Immature natural killer cell (primary cell): ENCODE results near the gene TUBA3E. TPM values are rescaled to one million over a fixed set of nuclear protein-coding genes. Genes with fewer than 3 reads are reported as not detected.
A peak's percentile ranks its signal among the peaks of the same experiment; 100 is the strongest.
"Not testable (repeated sequence)": the region's sequence is repeated elsewhere in the genome, so short reads cannot be mapped to it uniquely, and the experiment has no call there.

ENCODE experiments used
- DNase-seq, 3 donors: peaks; one replicate each; pipeline ENCODE4 v3.0.0; 2022; ENCODE audit warnings: mixed read lengths in 1 of 3
- H3K27ac Mint-ChIP-seq, 6 donors: one replicate each; pipeline ENCODE4 v1.8.0; 2020; ENCODE audit warnings: mixed read lengths in 6 of 6, mild to moderate bottlenecking in 5 of 6, inconsistent platforms in 4 of 6, moderate library complexity in 3 of 6
- H3K27me3 Mint-ChIP-seq, 3 donors: one replicate each; pipeline ENCODE4 v1.8.0; 2020 to 2021; ENCODE audit warnings: low read depth in 3 of 3, mild to moderate bottlenecking in 3 of 3, mixed read lengths in 3 of 3, moderate library complexity in 3 of 3, inconsistent platforms in 1 of 3
- H3K36me3 Mint-ChIP-seq, 3 donors: one replicate each; pipeline ENCODE4 v1.8.0; 2020; ENCODE audit warnings: mixed read lengths in 3 of 3, inconsistent platforms in 2 of 3, mild to moderate bottlenecking in 2 of 3
- H3K4me1 Mint-ChIP-seq, 2 donors: one replicate each; pipeline ENCODE4 v1.8.0; 2020; ENCODE audit warnings: inconsistent platforms in 2 of 2, mild to moderate bottlenecking in 2 of 2, mixed read lengths in 2 of 2, moderate library complexity in 1 of 2
- H3K4me3 Mint-ChIP-seq, 5 donors: one replicate each; pipeline ENCODE4 v1.8.0; 2020; ENCODE audit warnings: mild to moderate bottlenecking in 5 of 5, mixed read lengths in 5 of 5, inconsistent platforms in 3 of 5, moderate library complexity in 3 of 5
- H3K9me3 Mint-ChIP-seq, 6 donors: one replicate each; pipeline ENCODE4 v1.8.0; 2020; ENCODE audit warnings: mild to moderate bottlenecking in 6 of 6, mixed read lengths in 6 of 6, inconsistent platforms in 4 of 6, moderate library complexity in 3 of 6
- polyA plus RNA-seq, 3 donors: library from polyadenylated mRNA; unstranded; fragments of 300-500 nt; fragmentation: Illumina TruSeq; gene quantifications; one replicate each; pipeline ENCODE4 v1.2.3, GENCODE V29; 2021

TUBA3E gene
- polyA plus RNA-seq, 3 donors from 2014 or later: not detected

DNA sequence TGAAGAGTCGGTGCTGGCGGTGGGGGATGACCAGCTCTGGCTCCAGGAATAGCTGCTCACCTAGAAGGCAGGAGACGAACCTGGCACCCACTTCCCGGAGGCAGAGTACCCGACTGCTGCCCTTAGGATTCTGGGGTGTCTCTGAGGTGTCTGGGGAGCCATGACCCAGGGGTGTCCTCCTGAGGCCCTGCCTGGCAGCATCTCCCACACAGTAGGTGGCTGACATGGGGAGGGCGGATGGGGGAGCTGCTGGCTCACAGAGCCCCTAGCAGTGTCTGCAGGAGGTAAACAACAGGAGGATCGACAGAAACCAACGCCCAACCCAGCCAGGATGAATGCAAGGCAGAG is 43.8 kb downstream of the TUBA3E start:
- peaks cover 17 to 18% of the 10 kb centered on the region in 2 donors for H3K4me1 Mint-ChIP-seq
- not testable (repeated sequence) for H3K27ac Mint-ChIP-seq, H3K9me3 Mint-ChIP-seq, DNase-seq, H3K4me3 Mint-ChIP-seq, H3K36me3 Mint-ChIP-seq, H3K27me3 Mint-ChIP-seq

DNA sequence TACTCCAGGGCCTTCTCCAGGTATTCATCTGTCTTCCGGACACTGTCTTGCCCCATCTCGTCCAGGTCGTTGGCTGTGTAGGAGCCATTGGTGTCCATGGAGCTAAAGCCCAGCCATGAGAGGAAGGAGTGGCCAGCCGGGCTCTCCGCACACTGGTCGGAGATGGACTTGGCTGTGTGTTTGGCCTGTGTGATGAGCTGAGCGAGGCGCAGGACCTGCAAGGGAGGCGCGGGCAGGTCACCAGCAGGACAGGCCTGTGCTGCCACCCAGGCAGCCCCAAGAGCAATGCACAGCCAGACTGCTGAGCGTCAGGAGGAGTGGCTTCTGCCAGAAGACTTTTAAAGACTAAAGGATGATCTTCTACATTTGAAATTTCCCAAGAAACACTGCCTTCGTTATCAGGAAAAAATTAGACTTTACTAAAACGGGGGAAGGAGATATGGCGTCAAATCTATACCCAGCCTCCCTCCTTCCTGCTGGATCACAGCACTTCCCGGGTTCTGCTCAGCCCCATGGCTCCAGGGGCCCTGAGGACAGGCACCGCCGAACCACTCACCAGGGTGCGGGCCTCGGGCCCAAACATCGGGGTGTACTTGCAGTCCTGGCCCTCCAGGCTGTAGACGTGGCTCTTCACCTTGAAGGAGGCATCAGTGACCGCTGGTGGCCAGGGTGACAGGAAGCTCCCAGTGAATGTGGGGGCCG is 44.4 kb downstream of the TUBA3E start:
- not testable (repeated sequence) for DNase-seq, H3K27me3 Mint-ChIP-seq, H3K27ac Mint-ChIP-seq, H3K36me3 Mint-ChIP-seq, H3K4me3 Mint-ChIP-seq, H3K9me3 Mint-ChIP-seq
- H3K4me1 Mint-ChIP-seq: peaks cover 16 to 17% of the 10 kb centered on the region in 2 donors

DNA sequence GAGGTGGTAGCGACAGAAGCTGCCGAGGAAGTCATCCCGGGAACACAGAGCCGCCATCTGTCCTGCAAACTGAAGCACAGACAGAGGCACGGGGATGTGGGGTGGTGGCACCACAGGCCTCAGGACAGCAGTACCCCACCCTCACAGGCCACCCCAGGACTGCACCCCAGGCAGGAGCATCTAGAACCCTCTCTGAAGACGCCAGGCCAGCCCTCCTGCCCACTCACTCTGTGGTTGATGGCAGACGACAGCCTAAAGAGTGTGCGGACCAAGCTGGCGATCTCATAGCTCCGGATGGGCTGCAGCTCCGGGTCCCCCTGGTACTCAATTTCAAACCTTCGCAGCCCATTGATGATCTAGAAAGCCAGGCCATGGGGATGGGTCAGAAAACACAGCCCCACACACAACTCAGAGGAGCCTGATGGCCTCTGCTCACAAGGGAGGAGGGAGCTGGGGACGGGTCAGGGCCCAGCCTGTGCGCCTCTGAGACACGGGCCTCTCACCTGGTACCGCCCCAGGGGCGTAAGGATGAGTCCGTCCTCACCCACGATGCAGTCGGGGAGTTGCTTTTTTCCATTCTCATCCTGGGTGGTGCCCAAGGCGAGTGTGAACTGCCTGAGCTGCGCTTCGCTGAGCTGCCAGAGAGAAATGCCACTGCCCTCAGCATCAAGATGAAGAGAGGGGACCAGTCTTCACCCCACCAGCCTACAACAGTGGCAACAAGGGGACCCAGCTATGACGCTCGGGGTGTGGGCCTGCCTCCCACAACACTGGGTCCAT is 45.2 kb downstream of the TUBA3E start:
- Mint-ChIP-seq H3K27me3 (peaks cover under 1 to 5% (median 1%) of the 10 kb centered on the region in 3 donors), H3K4me3 (no peak overlapping the region), H3K9me3 (no peaks in the 10 kb centered on the region), H3K4me1 (peaks cover 7 to 8% of the 10 kb centered on the region in 2 donors), H3K36me3 (peaks cover 0 to 4% (median 0%) of the 10 kb centered on the region in 3 donors), H3K27ac (no peak overlapping the region)
- DNase-seq: no peak

DNA sequence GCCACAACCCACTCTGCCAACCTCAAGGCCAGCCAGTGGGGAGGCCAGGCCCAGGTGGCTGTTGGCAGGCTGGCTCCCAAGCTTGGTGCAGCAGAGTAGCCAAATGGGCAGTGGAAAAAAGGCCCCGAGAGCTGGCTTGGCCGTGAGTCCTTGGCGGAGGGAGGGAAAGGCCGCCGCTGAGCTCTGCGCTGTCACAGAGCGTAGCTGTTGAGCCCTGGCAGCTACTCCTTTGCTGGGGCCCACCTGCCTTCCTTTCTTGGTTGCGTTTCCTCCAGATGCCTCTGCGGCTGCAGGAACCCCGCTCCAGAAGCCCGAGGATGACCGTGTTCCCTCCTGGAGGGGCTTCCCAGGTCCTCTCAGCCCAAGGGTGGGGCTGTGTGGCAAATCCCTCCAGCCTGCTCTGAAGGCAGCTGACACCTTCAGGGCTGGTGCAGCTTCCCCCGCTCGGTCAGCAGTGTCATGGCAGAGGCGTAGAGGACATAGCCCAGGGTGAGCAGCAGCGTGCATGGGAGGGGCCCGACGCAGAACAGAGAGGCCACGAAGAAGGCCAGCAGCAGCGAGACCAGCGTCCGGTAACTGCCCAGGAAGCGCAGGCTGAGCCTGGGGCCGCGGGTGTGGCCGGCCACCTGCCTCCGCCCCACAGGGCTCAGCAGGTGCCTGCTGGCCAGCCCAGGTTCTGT is 46.0 kb downstream of the TUBA3E start:
- H3K9me3 Mint-ChIP-seq, H3K27me3 Mint-ChIP-seq, H3K4me3 Mint-ChIP-seq, H3K36me3 Mint-ChIP-seq, DNase-seq, H3K27ac Mint-ChIP-seq, H3K4me1 Mint-ChIP-seq: not testable (repeated sequence)

DNA sequence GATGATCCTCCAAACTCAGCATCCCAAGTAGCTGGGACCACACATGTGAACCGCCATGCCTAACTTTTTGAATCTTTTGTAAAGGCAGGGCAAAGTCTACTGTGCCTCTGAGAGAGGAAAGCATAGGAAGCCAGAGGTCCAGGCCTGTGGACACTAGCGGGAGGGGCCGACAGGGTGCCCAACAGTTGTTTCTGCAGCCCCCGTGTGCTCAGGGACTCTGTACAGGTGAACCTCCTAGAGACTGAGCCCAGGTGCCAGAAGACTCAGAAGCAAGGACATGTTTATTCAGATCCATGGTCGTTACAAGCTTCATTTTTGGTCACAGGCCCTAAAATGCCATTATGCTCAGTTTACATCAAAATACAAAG is 47.1 kb downstream of the TUBA3E start:
- not testable (repeated sequence) for H3K4me3 Mint-ChIP-seq, H3K27ac Mint-ChIP-seq, H3K27me3 Mint-ChIP-seq, H3K36me3 Mint-ChIP-seq, H3K9me3 Mint-ChIP-seq, H3K4me1 Mint-ChIP-seq, DNase-seq

DNA sequence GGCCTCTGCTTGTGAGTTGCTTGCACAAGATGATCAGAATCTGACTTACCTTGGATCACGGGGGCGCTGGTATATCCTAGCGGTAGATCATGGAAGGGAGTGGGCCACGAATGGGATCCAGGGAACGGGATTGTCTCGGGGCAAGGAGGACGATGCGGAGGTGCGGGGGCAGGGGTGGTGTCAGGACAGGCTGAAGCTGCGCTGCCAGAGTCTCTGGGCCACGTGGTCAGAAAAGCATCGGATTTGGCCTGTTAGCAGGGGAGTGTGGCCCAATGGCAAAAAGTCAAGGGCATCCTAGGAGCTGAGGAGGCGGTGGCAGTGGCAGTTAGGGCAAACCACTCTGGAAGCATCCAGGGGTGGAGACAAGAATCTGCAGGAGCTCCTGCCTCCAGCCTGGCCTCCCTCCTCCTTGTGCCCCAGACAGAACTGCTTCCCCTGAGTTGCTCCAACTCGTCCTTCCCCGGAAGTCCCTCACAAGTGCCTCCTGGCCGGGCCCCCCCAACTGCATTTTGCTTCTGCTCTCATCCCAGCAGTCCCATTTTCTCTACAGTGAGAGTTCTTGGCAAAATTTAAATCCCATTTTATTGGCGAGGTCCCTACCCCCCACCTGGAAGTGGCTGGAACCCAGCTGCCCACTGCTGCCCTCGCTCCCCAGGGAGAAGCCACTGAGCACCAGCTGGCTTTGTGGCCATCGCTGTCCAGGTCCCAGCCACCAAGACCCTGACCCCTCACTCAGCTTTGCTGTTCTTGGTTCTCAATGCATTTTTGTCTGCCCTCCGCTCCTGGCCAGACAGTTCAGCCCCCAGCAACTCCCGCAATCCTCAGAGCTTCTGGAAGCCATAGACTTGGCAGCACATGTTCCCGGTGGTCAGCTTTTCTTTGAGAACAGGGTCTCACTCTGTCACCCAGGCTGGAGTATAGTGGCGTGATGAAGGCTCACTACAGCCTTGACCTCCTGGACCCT is 47.8 kb downstream of the TUBA3E start:
- DNase-seq: no peak
- Mint-ChIP-seq H3K4me1 (no peaks in the 10 kb centered on the region), H3K27ac (peak overlapping the region in 1 of 6 donors; percentile 5), H3K36me3 (peaks cover 0 to 4% (median 0%) of the 10 kb centered on the region in 3 donors), H3K9me3 (no peaks in the 10 kb centered on the region), H3K27me3 (peaks cover 3 to 7% (median 4%) of the 10 kb centered on the region in 3 donors), H3K4me3 (no peak overlapping the region)

DNA sequence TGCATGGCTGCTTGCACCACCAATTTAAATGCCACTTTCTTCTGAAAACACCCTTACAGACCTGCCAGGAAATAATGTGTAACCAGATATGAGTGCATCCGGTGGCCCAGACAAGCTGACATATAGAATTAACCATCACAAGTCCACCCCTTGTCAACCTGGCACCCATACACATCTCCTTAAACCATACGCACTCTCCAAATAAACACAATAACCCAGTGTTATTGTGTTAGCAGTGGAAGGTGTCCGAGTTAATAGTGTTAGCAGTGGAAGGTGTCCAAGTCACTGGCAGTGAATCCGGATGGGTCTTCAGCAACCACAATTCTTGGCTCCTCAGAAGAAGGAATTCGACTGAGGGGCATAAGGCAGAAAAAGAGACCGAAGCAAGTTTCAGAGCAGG is 49.7 kb downstream of the TUBA3E start:
- not testable (repeated sequence) for H3K9me3 Mint-ChIP-seq, H3K4me3 Mint-ChIP-seq, H3K36me3 Mint-ChIP-seq, H3K4me1 Mint-ChIP-seq, DNase-seq, H3K27me3 Mint-ChIP-seq
- H3K27ac Mint-ChIP-seq: peak overlapping the region in 1 of 6 donors; percentile 57

DNA sequence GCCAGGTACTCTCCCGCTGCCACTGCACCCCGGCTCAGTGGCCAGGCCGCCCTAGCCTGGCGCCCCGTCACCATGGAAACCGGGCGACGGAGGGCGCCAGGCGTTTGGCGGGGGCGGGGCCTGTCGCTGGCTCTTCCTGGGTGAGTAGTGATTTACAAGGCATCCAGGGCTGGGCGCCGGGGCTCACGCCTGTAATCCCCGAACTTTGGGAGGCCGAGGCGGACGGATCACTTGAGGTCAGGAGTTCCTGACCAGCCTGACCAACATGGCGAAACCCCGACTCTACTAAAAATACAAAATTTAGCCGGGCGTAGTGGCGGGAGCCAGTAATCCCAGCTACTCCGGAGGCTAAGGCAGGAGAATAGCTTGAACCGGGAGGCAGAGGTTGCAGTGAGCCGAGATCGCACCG is 53.2 kb downstream of the TUBA3E start, which contains the start of gene CCDC74B:
Gene CCDC74B, minus strand, starts transcription at position 107 of the 409 bp plus-strand sequence. CDS start 116 bp downstream, outside the sequence.
- Mint-ChIP-seq H3K27ac (peak within 1 kb of the TSS in 3 of 6 donors; percentile 26 to 75 (median 50)), H3K27me3 (peaks cover 3 to 11% (median 7%) of the 10 kb centered on the region in 3 donors), H3K4me3 (peak within 1 kb of the TSS; percentile 72 to 80 (median 78)), H3K4me1 (peaks cover 6 to 16% of the 10 kb centered on the region in 2 donors)
- H3K9me3 Mint-ChIP-seq, H3K36me3 Mint-ChIP-seq: not testable (repeated sequence)
- DNase-seq: peak; percentile 54 to 61 (median 60)

DNA sequence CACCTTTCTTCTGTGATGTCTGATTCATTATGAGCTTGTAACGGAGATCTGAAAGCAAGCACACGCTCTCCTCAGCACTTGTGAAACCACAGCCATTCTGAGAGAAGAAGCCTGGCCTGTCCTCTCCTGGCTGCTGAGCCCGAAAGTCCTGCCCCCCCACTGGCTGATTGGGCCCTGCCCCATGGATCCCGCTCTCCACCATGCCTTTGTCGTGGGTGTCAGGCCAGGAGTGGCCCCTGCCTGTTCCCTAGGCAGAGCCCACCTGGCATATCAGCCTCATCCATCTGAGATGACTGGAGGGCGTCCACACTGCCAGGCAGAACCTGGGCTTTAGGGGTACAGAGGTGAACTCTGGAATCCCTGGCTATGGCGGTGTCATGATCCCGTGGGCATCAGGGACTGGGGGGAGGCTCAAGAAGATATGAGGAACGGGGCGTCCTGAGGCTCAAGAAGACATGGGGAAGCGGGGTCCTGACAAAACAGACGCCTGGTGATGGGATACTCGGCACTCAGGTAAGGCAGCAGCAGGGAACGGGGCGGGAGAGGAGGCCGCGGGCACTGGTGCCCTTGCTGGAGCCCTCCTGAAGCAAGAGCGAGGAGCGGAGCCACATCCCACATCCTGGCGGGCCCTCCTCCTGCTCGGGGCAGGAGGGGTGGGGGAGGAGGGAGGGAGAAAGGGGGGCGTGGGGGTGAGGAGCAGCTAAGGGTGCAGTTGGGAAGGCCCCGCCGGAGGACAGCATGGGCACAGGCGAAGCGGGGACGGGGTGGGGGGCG is 54.8 kb downstream of the TUBA3E start:
- peak overlapping the region; percentile 34 to 80 (median 64) for H3K4me3 Mint-ChIP-seq
- H3K27ac Mint-ChIP-seq, H3K36me3 Mint-ChIP-seq, DNase-seq, H3K9me3 Mint-ChIP-seq: not testable (repeated sequence)
- H3K27me3 Mint-ChIP-seq: peaks cover 3 to 11% (median 6%) of the 10 kb centered on the region in 3 donors
- peaks cover 6 to 16% of the 10 kb centered on the region in 2 donors for H3K4me1 Mint-ChIP-seq

DNA sequence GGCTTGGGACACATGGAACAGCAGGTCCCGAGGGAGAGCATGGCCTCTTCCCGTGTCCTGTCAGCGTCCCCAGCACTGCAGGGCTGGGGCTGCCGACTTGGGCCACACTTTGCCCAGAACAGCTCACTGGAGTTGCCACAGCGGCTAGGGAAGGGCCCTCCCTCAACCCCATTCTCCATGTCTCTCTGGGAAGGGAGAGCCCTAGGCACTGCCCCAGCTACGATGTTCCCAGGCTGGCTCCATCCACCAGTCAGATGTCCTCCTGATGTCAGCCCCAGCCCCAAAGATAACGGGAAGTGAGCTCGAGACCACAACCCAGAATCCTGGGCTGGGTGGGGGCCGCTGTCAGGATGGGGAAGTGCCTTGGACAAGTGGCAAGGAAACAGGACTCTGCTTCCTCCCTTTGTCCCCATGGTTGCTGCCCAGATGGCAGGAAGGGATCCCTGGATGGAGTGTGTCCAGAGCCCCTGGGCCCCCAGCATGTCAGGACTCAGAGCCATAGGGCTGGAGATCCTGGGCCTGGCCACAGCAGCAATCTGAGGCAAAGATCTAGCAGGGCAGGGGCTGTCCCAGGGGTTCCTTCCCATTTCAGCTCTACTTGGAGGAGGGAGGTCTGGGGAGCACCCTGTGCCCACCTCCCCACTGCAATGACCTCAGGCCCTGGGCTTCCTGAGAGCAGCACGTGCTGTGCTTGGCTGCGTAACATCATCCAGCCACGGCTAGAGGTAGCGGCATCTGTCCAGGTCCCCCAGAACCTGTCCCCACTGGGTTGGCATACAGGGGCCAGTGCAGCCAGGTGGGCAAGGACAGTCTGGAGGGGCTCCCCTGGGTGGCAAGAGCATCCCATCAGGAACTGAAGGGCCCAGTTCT is 55.6 kb downstream of the TUBA3E start:
- not testable (repeated sequence) for H3K36me3 Mint-ChIP-seq, H3K27ac Mint-ChIP-seq, H3K9me3 Mint-ChIP-seq, DNase-seq
- H3K27me3 Mint-ChIP-seq: peaks cover 3 to 11% (median 5%) of the 10 kb centered on the region in 3 donors
- H3K4me1 Mint-ChIP-seq: peaks cover 6 to 16% of the 10 kb centered on the region in 2 donors
- H3K4me3 Mint-ChIP-seq: peak overlapping the region; percentile 34 to 76 (median 55)
